Stimulated activated CD8-positive, alpha-beta memory T cell treated with anti-CD3 and anti-CD28 coated beads, Interleukin-4, amount 100 ng/mL, for 48 hours (primary cell): Measurements from ENCODE around the gene ARPC1A.

Experiments used
- DNase-seq: peaks from one replicate; pipeline ENCODE4 v3.0.0-alpha.2; 2020

The ARPC1A gene

DNA sequence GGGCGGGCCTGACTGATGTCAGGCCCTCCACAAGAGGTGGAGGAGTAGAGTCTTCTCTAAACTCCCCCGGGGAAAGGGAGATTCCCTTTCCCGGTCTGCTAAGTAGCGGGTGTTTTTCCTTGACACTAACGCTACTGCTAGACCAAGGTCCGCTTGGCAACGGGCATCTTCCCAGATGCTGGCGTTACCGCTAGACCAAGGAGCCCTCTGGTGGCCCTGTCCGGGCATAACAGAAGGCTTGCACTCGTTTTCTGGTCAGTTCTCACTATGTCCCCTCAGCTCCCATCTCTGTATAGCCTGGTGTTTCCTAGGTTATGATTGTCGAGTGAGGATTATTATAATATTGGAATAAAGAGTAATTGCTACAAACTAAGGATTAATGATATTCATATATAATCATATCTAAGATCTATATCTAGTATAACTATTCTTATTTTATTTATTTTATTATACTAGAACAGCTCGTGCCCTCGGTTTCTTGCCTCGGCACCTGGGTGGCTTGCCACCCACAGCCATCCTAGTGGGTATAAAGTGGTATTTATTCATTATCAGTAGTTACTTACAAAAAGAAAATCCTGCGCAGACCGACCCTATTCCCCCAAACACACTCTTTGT lies 89.9 kb downstream of the ARPC1A start:
- peak; percentile 62 for DNase-seq
